Suprapubic skin (tissue), 4 donors: ENCODE measurements around the gene UFSP2.

Source experiments
- CTCF ChIP-seq, 2 donors: fragments of 200-600 bp in 1 of 2; fragments of 450-650 bp in 1 of 2; sonication (generic) in 1 of 2; IDR thresholded peaks; one replicate each; pipeline ENCODE4 v1.5.1; 2016 to 2019; ENCODE audit warnings: antibody characterized with exemption in 2 of 2, mild to moderate bottlenecking in 1 of 2, moderate library complexity in 1 of 2
- EP300 ChIP-seq: sonication (generic); formaldehyde crosslinking; IDR thresholded peaks from one replicate; pipeline ENCODE4 v1.6.1; 2017; ENCODE audit warnings: antibody characterized with exemption
- POLR2A ChIP-seq, 2 donors: fragments of 450-650 bp; IDR thresholded peaks; one replicate each; pipeline ENCODE4 v1.6.1; 2017; ENCODE audit warnings: antibody characterized with exemption in 2 of 2, mild to moderate bottlenecking in 2 of 2, moderate library complexity in 2 of 2
- POLR2AphosphoS5 ChIP-seq, 3 donors: sonication (generic); formaldehyde crosslinking; IDR thresholded peaks; one replicate each; pipeline ENCODE4 v1.6.1; 2017; ENCODE audit warnings: antibody characterized with exemption in 3 of 3

GRCh38 chr4:185396724-185397385 is 28.9 kb downstream of the UFSP2 start, which contains the start of gene ANKRD37:
- TF ChIP-seq CTCF (IDR thresholded peaks at IDR 0.05): no peak
- no peak for TF ChIP-seq POLR2AphosphoS5 (IDR thresholded peaks at IDR 0.05)
- no peak for TF ChIP-seq POLR2A (IDR thresholded peaks at IDR 0.05)
- no peak for TF ChIP-seq EP300
